ENCODE data around the gene USP9Y.

DNA sequence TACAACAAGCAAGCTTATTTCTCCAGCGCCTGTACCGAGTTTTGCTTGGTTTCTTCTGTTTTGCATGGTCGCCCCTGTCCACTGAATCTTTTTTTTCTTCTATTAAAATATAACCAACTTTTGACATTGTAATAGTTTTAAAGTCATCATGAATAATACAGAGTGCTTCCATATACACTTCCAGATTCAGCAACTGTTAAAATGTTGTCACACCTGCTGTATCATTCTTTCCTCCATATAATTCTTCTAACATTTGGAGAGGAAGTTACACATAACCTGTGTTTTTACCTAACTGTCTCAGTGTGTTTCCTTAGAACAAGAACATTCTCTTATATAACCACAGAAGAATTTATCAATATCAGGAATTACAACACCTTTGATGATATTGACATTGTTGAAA is 83.5 kb downstream of the USP9Y start:
- TF ChIP-seq, protein P1, sequence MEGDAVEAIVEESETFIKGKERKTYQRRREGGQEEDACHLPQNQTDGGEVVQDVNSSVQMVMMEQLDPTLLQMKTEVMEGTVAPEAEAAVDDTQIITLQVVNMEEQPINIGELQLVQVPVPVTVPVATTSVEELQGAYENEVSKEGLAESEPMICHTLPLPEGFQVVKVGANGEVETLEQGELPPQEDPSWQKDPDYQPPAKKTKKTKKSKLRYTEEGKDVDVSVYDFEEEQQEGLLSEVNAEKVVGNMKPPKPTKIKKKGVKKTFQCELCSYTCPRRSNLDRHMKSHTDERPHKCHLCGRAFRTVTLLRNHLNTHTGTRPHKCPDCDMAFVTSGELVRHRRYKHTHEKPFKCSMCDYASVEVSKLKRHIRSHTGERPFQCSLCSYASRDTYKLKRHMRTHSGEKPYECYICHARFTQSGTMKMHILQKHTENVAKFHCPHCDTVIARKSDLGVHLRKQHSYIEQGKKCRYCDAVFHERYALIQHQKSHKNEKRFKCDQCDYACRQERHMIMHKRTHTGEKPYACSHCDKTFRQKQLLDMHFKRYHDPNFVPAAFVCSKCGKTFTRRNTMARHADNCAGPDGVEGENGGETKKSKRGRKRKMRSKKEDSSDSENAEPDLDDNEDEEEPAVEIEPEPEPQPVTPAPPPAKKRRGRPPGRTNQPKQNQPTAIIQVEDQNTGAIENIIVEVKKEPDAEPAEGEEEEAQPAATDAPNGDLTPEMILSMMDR (IDR thresholded peaks at IDR 0.05): no peak
- TF ChIP-seq EZH2 (IDR thresholded peaks at IDR 0.05) (no peak), EZH2phosphoT487 (IDR thresholded peaks at IDR 0.05) (no peak)
